CD14-positive monocyte (primary cell): Measurements from ENCODE around the gene PERCC1. TPM values are rescaled to one million over a fixed set of nuclear protein-coding genes. Genes with fewer than 3 reads are reported as not detected.

ENCODE experiments used
- DNase-seq, 3 donors: peaks; one replicate each; pipeline ENCODE4 v3.0.0-alpha.2; 2011 to 2022
- H2AFZ ChIP-seq: 2 replicates; pipeline ENCODE4 v1.6.0; 2012; ENCODE audit warnings: mild to moderate bottlenecking, low read depth, low read length, inconsistent platforms; ENCODE audit not compliant: insufficient read depth, poor library complexity, severe bottlenecking
- H3K27ac ChIP-seq, 2 donors: 1 replicate in 1 of 2; 2 replicates in 1 of 2; pipeline ENCODE4 v1.5.1; 2012 to 2013; ENCODE audit warnings: low read length in 2 of 2, control low read depth in 1 of 2, inconsistent platforms in 1 of 2, low read depth in 1 of 2, mild to moderate bottlenecking in 1 of 2
- H3K27me3 ChIP-seq, 2 donors: one replicate each; pipeline versions ENCODE4 v1.6.0 to v1.6.1; 2011 to 2013; ENCODE audit warnings: low read length in 2 of 2; ENCODE audit not compliant: control insufficient read depth in 2 of 2, insufficient read depth in 2 of 2
- H3K36me3 ChIP-seq, 2 donors: replicated peaks in 1 of 2; 1 replicate in 1 of 2; 2 replicates in 1 of 2; pipeline versions ENCODE4 v1.5.1 to v1.6.1; 2012 to 2013; ENCODE audit warnings: low read length in 2 of 2, control low read depth in 1 of 2, inconsistent platforms in 1 of 2, mild to moderate bottlenecking in 1 of 2; ENCODE audit not compliant: insufficient read depth in 2 of 2, control insufficient read depth in 1 of 2
- H3K4me1 ChIP-seq, 2 donors: 1 replicate in 1 of 2; 2 replicates in 1 of 2; pipeline versions ENCODE4 v1.5.1 to v1.6.1; 2012 to 2013; ENCODE audit warnings: low read length in 2 of 2, control low read depth in 1 of 2, inconsistent platforms in 1 of 2, mild to moderate bottlenecking in 1 of 2, moderate library complexity in 1 of 2; ENCODE audit not compliant: insufficient read depth in 2 of 2, control insufficient read depth in 1 of 2
- H3K4me2 ChIP-seq: replicated peaks from 2 replicates; pipeline ENCODE3; 2012; ENCODE audit warnings: low read length, moderate library complexity, mild to moderate bottlenecking; ENCODE audit not compliant: poor library complexity, severe bottlenecking; ENCODE audit errors: extremely low read depth
- H3K4me3 ChIP-seq, 3 experiments: fragments of 200-600 bp in 1 of 3; sonication (generic) in 1 of 3; replicated peaks in 1 of 3; 1 replicate in 2 of 3; 2 replicates in 1 of 3; pipeline ENCODE4 v1.5.1; 2011 to 2013; ENCODE audit warnings: low read length in 3 of 3, mild to moderate bottlenecking in 3 of 3, control low read depth in 2 of 3, low read depth in 2 of 3, inconsistent platforms in 1 of 3, moderate library complexity in 1 of 3
- H3K79me2 ChIP-seq: 2 replicates; pipeline ENCODE4 v1.6.0; 2012; ENCODE audit warnings: mild to moderate bottlenecking, control low read depth, inconsistent platforms, low read length, moderate library complexity; ENCODE audit not compliant: insufficient read depth
- H3K9ac ChIP-seq: 2 replicates; pipeline ENCODE4 v1.6.0; 2017; ENCODE audit warnings: low read length, mild to moderate bottlenecking; ENCODE audit not compliant: insufficient read depth, poor library complexity, severe bottlenecking
- H3K9me3 ChIP-seq, 2 donors: replicated peaks in 1 of 2; 1 replicate in 1 of 2; 2 replicates in 1 of 2; pipeline versions ENCODE4 v1.5.1 to v1.6.1; 2012 to 2013; ENCODE audit warnings: low read length in 2 of 2, control low read depth in 1 of 2; ENCODE audit not compliant: control insufficient read depth in 1 of 2, insufficient read depth in 1 of 2
- H4K20me1 ChIP-seq: 2 replicates; pipeline ENCODE4 v1.6.0; 2012; ENCODE audit warnings: mild to moderate bottlenecking, low read length, control low read depth, moderate library complexity; ENCODE audit not compliant: insufficient read depth
- H3K27ac Mint-ChIP-seq, 7 donors: one replicate each; pipeline ENCODE4 v1.8.0; 2020; ENCODE audit warnings: mild to moderate bottlenecking in 7 of 7, mixed read lengths in 7 of 7, moderate library complexity in 6 of 7, inconsistent platforms in 2 of 7
- H3K27me3 Mint-ChIP-seq, 3 donors: one replicate each; pipeline ENCODE4 v1.8.0; 2021 to 2022; ENCODE audit warnings: low read depth in 3 of 3, mild to moderate bottlenecking in 3 of 3, mixed read lengths in 3 of 3, moderate library complexity in 3 of 3, inconsistent platforms in 1 of 3
- H3K36me3 Mint-ChIP-seq, 2 donors: one replicate each; pipeline ENCODE4 v1.8.0; 2020; ENCODE audit warnings: mixed read lengths in 2 of 2, inconsistent platforms in 1 of 2, mild to moderate bottlenecking in 1 of 2
- H3K4me1 Mint-ChIP-seq: one replicate; pipeline ENCODE4 v1.8.0; 2020; ENCODE audit warnings: mild to moderate bottlenecking, mixed read lengths
- H3K4me3 Mint-ChIP-seq, 2 donors: one replicate each; pipeline ENCODE4 v1.8.0; 2020; ENCODE audit warnings: mild to moderate bottlenecking in 2 of 2, mixed read lengths in 2 of 2, moderate library complexity in 1 of 2
- H3K9me3 Mint-ChIP-seq, 7 donors: one replicate each; pipeline ENCODE4 v1.8.0; 2020 to 2022; ENCODE audit warnings: mixed read lengths in 7 of 7, mild to moderate bottlenecking in 6 of 7, moderate library complexity in 6 of 7, inconsistent platforms in 2 of 7
- WGBS: methylation state at CpG from one replicate; pipeline ENCODE4 v1.1.5; 2013; ENCODE audit warnings: missing lambda C conversion rate; ENCODE audit not compliant: insufficient coverage; 5-methylcytosine and 5-hydroxymethylcytosine counted together
- intact Hi-C, 2 donors: fragments of 100-400 bp; cut with micrococcal nuclease; formaldehyde crosslinking; loops; one replicate each; pipeline versions ENCODE4 v1.15.0 to v1.15.1; 2023
- polyA plus RNA-seq, 3 donors: library from polyadenylated mRNA; depleted of rRNA in 1 of 3; unstranded in 2 of 3; stranded (reverse) in 1 of 3; fragments of 300-500 nt in 2 of 3; fragments of >200 nt in 1 of 3; fragmentation: Illumina TruSeq in 2 of 3; gene quantifications; 1 replicate in 2 of 3; 2 replicates in 1 of 3; pipeline ENCODE4 v1.2.3, GENCODE V29; 2012 to 2021
- TF ChIP-seq, protein P1 (sequence below): fragments of 200-600 bp; IDR thresholded peaks from one replicate; pipeline ENCODE4 v1.8.0; 2022; ENCODE audit warnings: antibody characterized with exemption, mild to moderate bottlenecking

Gene PERCC1
- polyA plus RNA-seq, 3 donors, result not detected

GRCh38 chr16:1398351-1398750 is 32.5 kb upstream of the PERCC1 start:
- no peak overlapping the region for H3K27ac Mint-ChIP-seq
- Histone ChIP-seq H3K4me2 (no peak overlapping the region), H3K4me3 (no peak overlapping the region), H3K27ac (no peak overlapping the region), H3K9ac (no peak overlapping the region), H3K4me1 (no peaks in the 10 kb centered on the region), H3K36me3 (peaks cover 76 to 92% of the 10 kb centered on the region in 2 donors), H3K79me2 (no peaks in the 10 kb centered on the region), H4K20me1 (peaks cover 58% of the 10 kb centered on the region), H2AFZ (no peak overlapping the region), H3K9me3 (no peaks in the 10 kb centered on the region), H3K27me3 (no peaks in the 10 kb centered on the region)
- H3K36me3 Mint-ChIP-seq, result peaks cover 63 to 84% of the 10 kb centered on the region in 2 donors
- H3K9me3 Mint-ChIP-seq, result no peaks in the 10 kb centered on the region
- H3K27me3 Mint-ChIP-seq, result peaks cover 0 to 3% (median 0%) of the 10 kb centered on the region in 3 donors
- WGBS, result 96% methylated on average over 9 of the region's 9 CpGs
- TF ChIP-seq, protein P1, sequence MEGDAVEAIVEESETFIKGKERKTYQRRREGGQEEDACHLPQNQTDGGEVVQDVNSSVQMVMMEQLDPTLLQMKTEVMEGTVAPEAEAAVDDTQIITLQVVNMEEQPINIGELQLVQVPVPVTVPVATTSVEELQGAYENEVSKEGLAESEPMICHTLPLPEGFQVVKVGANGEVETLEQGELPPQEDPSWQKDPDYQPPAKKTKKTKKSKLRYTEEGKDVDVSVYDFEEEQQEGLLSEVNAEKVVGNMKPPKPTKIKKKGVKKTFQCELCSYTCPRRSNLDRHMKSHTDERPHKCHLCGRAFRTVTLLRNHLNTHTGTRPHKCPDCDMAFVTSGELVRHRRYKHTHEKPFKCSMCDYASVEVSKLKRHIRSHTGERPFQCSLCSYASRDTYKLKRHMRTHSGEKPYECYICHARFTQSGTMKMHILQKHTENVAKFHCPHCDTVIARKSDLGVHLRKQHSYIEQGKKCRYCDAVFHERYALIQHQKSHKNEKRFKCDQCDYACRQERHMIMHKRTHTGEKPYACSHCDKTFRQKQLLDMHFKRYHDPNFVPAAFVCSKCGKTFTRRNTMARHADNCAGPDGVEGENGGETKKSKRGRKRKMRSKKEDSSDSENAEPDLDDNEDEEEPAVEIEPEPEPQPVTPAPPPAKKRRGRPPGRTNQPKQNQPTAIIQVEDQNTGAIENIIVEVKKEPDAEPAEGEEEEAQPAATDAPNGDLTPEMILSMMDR, result no peak
- DNase-seq, result no peak
- intact Hi-C loops, result no loop called here
- H3K4me1 Mint-ChIP-seq, result no peaks in the 10 kb centered on the region
- no peak overlapping the region for H3K4me3 Mint-ChIP-seq

DNA sequence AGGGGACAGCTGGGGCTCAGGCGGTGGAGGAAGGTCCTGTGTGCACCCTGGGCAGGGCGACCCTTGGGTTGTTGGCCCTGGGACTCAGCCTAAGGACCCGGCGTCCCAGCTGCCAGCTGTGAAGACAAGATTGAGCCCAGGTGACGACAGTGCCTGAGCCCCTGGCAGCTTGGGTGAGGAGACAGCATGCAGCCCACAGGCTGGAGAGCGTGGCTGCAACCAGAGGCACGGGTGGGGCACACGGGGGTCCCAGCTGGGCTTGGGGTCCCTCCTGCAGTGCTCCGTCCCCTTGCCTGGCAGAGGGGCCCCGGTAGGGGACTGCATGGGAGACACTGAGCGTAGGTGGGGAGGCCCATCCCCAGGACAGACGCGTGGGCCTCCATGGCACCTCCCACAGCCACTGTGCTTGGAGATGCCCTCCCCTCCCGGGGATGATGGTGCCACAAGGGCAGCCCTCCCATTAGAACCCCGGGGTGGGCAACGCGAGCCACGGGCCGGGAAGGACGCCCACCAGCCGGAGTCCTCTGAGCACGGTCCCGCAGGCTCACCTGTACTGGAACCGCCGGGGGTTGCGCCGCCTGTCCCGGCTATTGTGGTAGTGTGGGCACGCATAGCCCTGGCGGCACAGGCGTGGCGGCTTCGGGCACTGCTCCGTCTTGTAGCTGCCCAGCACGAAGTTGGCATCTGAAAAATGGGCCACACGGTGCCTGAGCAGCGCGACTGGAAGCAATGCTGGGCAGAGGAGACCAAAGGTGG is 31.9 kb upstream of the PERCC1 start:
- WGBS, result over 99% methylated on average over 31 of the region's 38 CpGs
- no peak overlapping the region for H3K27ac ChIP-seq
- H3K4me1 ChIP-seq, result no peaks in the 10 kb centered on the region
- Mint-ChIP-seq H3K4me3 (no peak overlapping the region), H3K36me3 (peaks cover 62 to 83% of the 10 kb centered on the region in 2 donors), H3K4me1 (no peaks in the 10 kb centered on the region), H3K9me3 (no peaks in the 10 kb centered on the region), H3K27me3 (peaks cover 0 to 3% (median 0%) of the 10 kb centered on the region in 3 donors), H3K27ac (peak overlapping the region in 1 of 7 donors; percentile 59)
- H3K27me3 ChIP-seq, result no peaks in the 10 kb centered on the region
- peaks cover 76 to 92% of the 10 kb centered on the region in 2 donors for H3K36me3 ChIP-seq
- peaks cover 4% of the 10 kb centered on the region for H3K79me2 ChIP-seq
- no peak overlapping the region for H2AFZ ChIP-seq
- no peak overlapping the region for H3K4me2 ChIP-seq
- no peak overlapping the region for H3K9ac ChIP-seq
- TF ChIP-seq, protein P1, result no peak
- H3K4me3 ChIP-seq, result no peak overlapping the region
- DNase-seq, result no peak
- H4K20me1 ChIP-seq, result peaks cover 58% of the 10 kb centered on the region
- intact Hi-C loops, result no loop called here
- no peaks in the 10 kb centered on the region for H3K9me3 ChIP-seq
